GM12878 (cell line): Measurements from ENCODE around the gene GPX7. TPM values are rescaled to one million over a fixed set of nuclear protein-coding genes. Genes with fewer than 3 reads are reported as not detected.

Experiments used
- ATAC-seq: fragments of 200-7000 bp; cut with Tn5 transposase; 3 replicates; pipeline ENCODE4 v1.9.1; 2020; ENCODE audit warnings: mild to moderate bottlenecking, moderate library complexity
- BruUV-seq: library from RNA; stranded (reverse); fragments of 400-500 nt; replicated peaks from 2 replicates; lab custom pipeline; 2021; lab: Mats Ljungman, UMichigan
- CTCF ChIA-PET: fragments of 300-600 bp; sonication (Branson Sonifier 250); formaldehyde crosslinking; extraction: SDS; loops from one replicate; lab custom pipeline; 2021; ENCODE audit warnings: inconsistent platforms; lab: Yijun Ruan, JAX
- POLR2A ChIA-PET: fragments of 350-600 bp; formaldehyde crosslinking; extraction: SDS; loops from one replicate; lab custom pipeline; 2021; ENCODE audit warnings: inconsistent platforms; lab: Charles Lee
- RAD21 ChIA-PET: fragments of 300-600 bp; sonication (Branson Sonifier 250); formaldehyde crosslinking; loops from one replicate; lab custom pipeline; 2023; ENCODE audit warnings: antibody characterized with exemption; ENCODE audit not compliant: unreplicated experiment; lab: Charles Lee
- SMC1A ChIA-PET: fragments of 300-600 bp; sonication (Branson Sonifier 250); formaldehyde crosslinking; loops from one replicate; lab custom pipeline; 2023; ENCODE audit not compliant: unreplicated experiment, uncharacterized antibody; lab: Charles Lee
- DNase-seq: peaks from one replicate; pipeline ENCODE4 v3.0.0-alpha.2; 2011; ENCODE audit warnings: low read depth, low spot score
- FAIRE-seq: peaks from 3 replicates; lab custom pipeline; 2011; peaks lifted over from hg19 to GRCh38; lab: Jason Lieb, UNC
- H2AFZ ChIP-seq: 2 replicates; pipeline ENCODE4 v1.6.0; 2011; ENCODE audit warnings: low read depth, low read length, control low read depth; ENCODE audit not compliant: control insufficient read depth
- H3K27ac ChIP-seq: 2 replicates; pipeline ENCODE4 v1.5.1; 2011; ENCODE audit warnings: control low read depth; ENCODE audit not compliant: control insufficient read depth, insufficient read depth
- H3K27me3 ChIP-seq, 2 experiments: replicated peaks in 1 of 2; 2 replicates each; pipeline versions ENCODE4 v1.6.0 to v1.6.1; 2011; ENCODE audit warnings: low read length in 1 of 2; ENCODE audit not compliant: control insufficient read depth in 2 of 2, insufficient read depth in 2 of 2
- H3K36me3 ChIP-seq, 2 experiments: 2 replicates each; pipeline ENCODE4 v1.5.1; 2011; ENCODE audit warnings: low read length in 1 of 2; ENCODE audit not compliant: control insufficient read depth in 2 of 2, insufficient read depth in 2 of 2
- H3K4me1 ChIP-seq: 2 replicates; pipeline ENCODE4 v1.6.1; 2011; ENCODE audit warnings: mild to moderate bottlenecking, low read length, moderate library complexity, mixed read lengths; ENCODE audit not compliant: control insufficient read depth, insufficient read depth
- H3K4me2 ChIP-seq: 2 replicates; pipeline ENCODE4 v1.6.0; 2011; ENCODE audit warnings: control low read depth; ENCODE audit not compliant: control insufficient read depth, insufficient read depth
- H3K4me3 ChIP-seq: fragments of 200-600 bp; sonication (generic); 2 replicates; pipeline ENCODE4 v1.5.1; 2016
- H3K79me2 ChIP-seq: 2 replicates; pipeline ENCODE4 v1.6.0; 2011; ENCODE audit warnings: low read length; ENCODE audit not compliant: control insufficient read depth, insufficient read depth
- H3K9ac ChIP-seq: 2 replicates; pipeline ENCODE4 v1.8.0; 2011; ENCODE audit warnings: low read length, control low read depth, mixed read lengths; ENCODE audit not compliant: control insufficient read depth, insufficient read depth
- H3K9me3 ChIP-seq: replicated peaks from 3 replicates; pipeline ENCODE4 v1.5.1; 2011; ENCODE audit warnings: mild to moderate bottlenecking, low read length; ENCODE audit not compliant: control insufficient read depth, insufficient read depth
- H4K20me1 ChIP-seq: 2 replicates; pipeline ENCODE4 v1.6.0; 2011; ENCODE audit not compliant: control insufficient read depth, insufficient read depth
- CREB1 ChIP-seq: IDR thresholded peaks from 2 replicates; pipeline ENCODE4 v1.6.1; 2012; ENCODE audit warnings: low read depth, mild to moderate bottlenecking, inconsistent platforms
- CUX1 ChIP-seq: IDR thresholded peaks from 2 replicates; pipeline ENCODE4 v1.6.1; 2012; ENCODE audit warnings: improper control_type of control experiment, low read depth, low read length; ENCODE audit not compliant: insufficient replicate concordance
- EGR1 ChIP-seq, 2 experiments: IDR thresholded peaks; 1 replicate in 1 of 2; 2 replicates in 1 of 2; pipeline ENCODE4 v1.6.1; 2011 to 2012; ENCODE audit warnings: low read depth in 2 of 2, low read length in 2 of 2, borderline replicate concordance in 1 of 2, mild to moderate bottlenecking in 1 of 2, moderate library complexity in 1 of 2
- RUNX3 ChIP-seq: IDR thresholded peaks from 2 replicates; pipeline ENCODE4 v1.6.1; 2012; ENCODE audit warnings: low read length, inconsistent platforms
- SMC3 ChIP-seq: IDR thresholded peaks from 2 replicates; pipeline ENCODE4 v1.6.1; 2011; ENCODE audit warnings: low read length, improper control_type of control experiment, borderline replicate concordance
- SREBF2 ChIP-seq: IDR thresholded peaks from 2 replicates; pipeline ENCODE4 v1.6.1; 2012; ENCODE audit warnings: mild to moderate bottlenecking, low read length
- SRF ChIP-seq, 2 experiments: IDR thresholded peaks; 2 replicates each; pipeline ENCODE4 v1.6.1; 2011; ENCODE audit warnings: low read depth in 2 of 2, low read length in 2 of 2, mild to moderate bottlenecking in 1 of 2, moderate library complexity in 1 of 2
- STAT1 ChIP-seq: fragments of 450-650 bp; conservative IDR thresholded peaks from 2 replicates; pipeline ENCODE4 v1.6.1; 2014; ENCODE audit warnings: antibody characterized with exemption, mild to moderate bottlenecking
- STAT3 ChIP-seq: IDR thresholded peaks from 2 replicates; pipeline ENCODE4 v1.6.1; 2011; ENCODE audit warnings: low read depth, low read length, improper control_type of control experiment
- SUPT20H ChIP-seq: IDR thresholded peaks from 2 replicates; pipeline ENCODE4 v1.6.1; 2011; ENCODE audit warnings: low read depth, mild to moderate bottlenecking, low read length, moderate library complexity, borderline replicate concordance; ENCODE audit not compliant: control insufficient read depth
- TAF1 ChIP-seq: IDR thresholded peaks from 2 replicates; pipeline ENCODE4 v1.6.1; 2011; ENCODE audit warnings: mild to moderate bottlenecking, low read depth, low read length, borderline replicate concordance
- YBX1 ChIP-seq: fragments of 450-650 bp; IDR thresholded peaks from 2 replicates; pipeline ENCODE4 v1.6.1; 2016; ENCODE audit warnings: antibody characterized with exemption
- WGBS: methylation state at CpG from one replicate; pipeline ENCODE4 v1.1.6; 2016; ENCODE audit warnings: low lambda C conversion rate; ENCODE audit not compliant: insufficient replicate concordance, insufficient coverage; ENCODE audit errors: missing lambda C conversion rate; 5-methylcytosine and 5-hydroxymethylcytosine counted together
- in situ Hi-C: fragments of 300-500 bp; cut with MboI; formaldehyde crosslinking; loops from 9 replicates; pipeline ENCODE4 v1.14.3; 2018; ENCODE audit warnings: mixed read lengths
- intact Hi-C: fragments of 100-400 bp; cut with micrococcal nuclease; formaldehyde crosslinking; loops from one replicate; pipeline ENCODE4 v1.14.2; 2022; ENCODE audit not compliant: unreplicated experiment
- polyA plus RNA-seq, 11 experiments: library from polyadenylated mRNA; depleted of rRNA in 4 of 11; unstranded in 6 of 11; stranded (reverse) in 5 of 11; fragments of >200 nt; fragmentation: Nextera tagmentation in 4 of 11; fragmentation: Illumina TruSeq in 1 of 11; extraction: Ambion mirVana in 4 of 11; extraction: Trizol in 1 of 11; gene quantifications; 1 replicate in 1 of 11; 2 replicates in 10 of 11; pipeline versions ENCODE4 v1.2.1 to v1.2.3, GENCODE V29; 2011 to 2016; ENCODE audit warnings: inconsistent platforms in 2 of 11, missing spikeins in 2 of 11, low read depth in 1 of 11
- total RNA-seq, 4 experiments: library from RNA; depleted of rRNA in 3 of 4; stranded (reverse); fragments of >200 nt in 3 of 4; fragmentation: Illumina TruSeq in 1 of 4; extraction: Trizol in 1 of 4; gene quantifications; 2 replicates each; pipeline versions ENCODE4 v1.2.1 to v1.2.3, GENCODE V29; 2013 to 2021

GPX7 gene
- total and polyA plus RNA-seq, 10 of the 15 experiments (the other 5 are each of a cell fraction or from before 2014, with no cell fraction given): 1.9 to 4.2 (median 2.5) TPM; not detected in 1

GRCh38 chr1:52574594-52574993 is 27.6 kb upstream of the GPX7 start:
- Histone ChIP-seq H3K27ac (no peak overlapping the region), H3K4me1 (no peaks in the 10 kb centered on the region), H3K4me2 (no peak overlapping the region), H4K20me1 (no peaks in the 10 kb centered on the region), H3K36me3 (no peaks in the 10 kb centered on the region), H3K4me3 (no peak overlapping the region), H3K9ac (no peak overlapping the region), H3K9me3 (no peaks in the 10 kb centered on the region), H3K79me2 (no peaks in the 10 kb centered on the region), H3K27me3 (no peaks in the 10 kb centered on the region; a peak in 1 of 4 replicates), H2AFZ (no peak overlapping the region)
- TF ChIP-seq CUX1: no peak
- no peak for TF ChIP-seq SMC3
- no peak for TF ChIP-seq YBX1
- TF ChIP-seq SUPT20H: no peak
- no peak for TF ChIP-seq STAT3
- no peak for TF ChIP-seq RUNX3
- TF ChIP-seq CREB1: no peak
- TF ChIP-seq SRF (IDR thresholded peaks at IDR 0.05; ENCODE audit: low read depth in 2 of 2, low read length in 2 of 2): no peak
- TF ChIP-seq EGR1 (IDR thresholded peaks at IDR 0.05; ENCODE audit: borderline replicate concordance in 1 of 2, low read depth in 2 of 2, low read length in 2 of 2): no peak
- TF ChIP-seq STAT1: no peak
- no peak for TF ChIP-seq SREBF2
- no peak for TF ChIP-seq TAF1
- ChIA-PET POLR2A (no interaction called here), CTCF (no interaction called here), RAD21 (no interaction called here), SMC1A (no interaction called here)
- no peak for FAIRE-seq
- no TSS peak for BruUV-seq
- no peak for ATAC-seq
- no peak for DNase-seq
- intact Hi-C loops (no loop called here), in situ Hi-C loops (no loop called here)
- WGBS: 65% methylated on average over 2 of the region's 2 CpGs
